Measurements from ENCODE around the gene HORMAD1.
"Not testable (repeated sequence)": the region's sequence is repeated elsewhere in the genome, so short reads cannot be mapped to it uniquely, and the experiment has no call there.

HORMAD1 gene

GRCh38 chr1:150696995-150697927, 23.4 kb downstream of the HORMAD1 start, which contains the start of gene GOLPH3L:
Gene GOLPH3L (minus strand): TSS chr1:150697154. CDS start chr1:150694838, 2,316 bp downstream.
- DNase-seq, result peak; percentile 92

- no peak for DNase-seq
Observed at GRCh38 chr1:150696590-150696989, 24.1 kb downstream of the HORMAD1 start.

GRCh38 chr1:150696162-150696561, 24.5 kb downstream of the HORMAD1 start:
- DNase-seq, result no peak

- no peak for DNase-seq
Observed at GRCh38 chr1:150695561-150695960, 25.1 kb downstream of the HORMAD1 start.

GRCh38 chr1:150692720-150693119, 28.0 kb downstream of the HORMAD1 start:
- DNase-seq, result no peak

- no peak for DNase-seq
Observed at GRCh38 chr1:150688763-150689162, 31.9 kb downstream of the HORMAD1 start.

GRCh38 chr1:150686275-150686674, 34.4 kb downstream of the HORMAD1 start:
- DNase-seq, result no peak

GRCh38 chr1:150683914-150684313, 36.8 kb downstream of the HORMAD1 start:
- no peak for DNase-seq

- DNase-seq, result no peak
Observed at GRCh38 chr1:150678988-150679387, 41.7 kb downstream of the HORMAD1 start.

GRCh38 chr1:150674881-150675280, 45.8 kb downstream of the HORMAD1 start:
- DNase-seq, result no peak

- no peak for DNase-seq
Observed at GRCh38 chr1:150663321-150663720, 57.4 kb downstream of the HORMAD1 start.

GRCh38 chr1:150662811-150663210, 57.9 kb downstream of the HORMAD1 start:
- DNase-seq, result no peak

- DNase-seq, result no peak
Observed at GRCh38 chr1:150661156-150661555, 59.5 kb downstream of the HORMAD1 start.

GRCh38 chr1:150660584-150660983, 60.1 kb downstream of the HORMAD1 start:
- DNase-seq, result no peak

- not testable (repeated sequence) for DNase-seq
Observed at GRCh38 chr1:150657064-150657463, 63.6 kb downstream of the HORMAD1 start.

GRCh38 chr1:150654635-150655034, 66.1 kb downstream of the HORMAD1 start:
- DNase-seq, result not testable (repeated sequence)

GRCh38 chr1:150650193-150650592, 70.5 kb downstream of the HORMAD1 start:
- no peak for DNase-seq

GRCh38 chr1:150649441-150650075, 71.1 kb downstream of the HORMAD1 start:
- no peak for DNase-seq

Data from activated CD4-positive, alpha-beta T cell treated with anti-CD3 and anti-CD28 coated beads for 48 hours (primary cell).